Epithelial cell of proximal tubule (primary cell): ENCODE measurements around the gene MAP3K8. TPM values are rescaled to one million over a fixed set of nuclear protein-coding genes. Genes with fewer than 3 reads are reported as not detected.

ENCODE experiments used
- DNase-seq: peaks from one replicate; pipeline ENCODE4 v3.0.0-alpha.2; 2011; ENCODE audit warnings: low read depth
- H3K4me3 ChIP-seq: 2 replicates; pipeline ENCODE4 v1.5.1; 2011; ENCODE audit warnings: low read depth, mild to moderate bottlenecking, low read length
- total RNA-seq: library from RNA; depleted of rRNA; stranded (reverse); fragments of >200 nt; gene quantifications from 2 replicates; pipeline ENCODE4 v1.2.3, GENCODE V29; 2015
- TF ChIP-seq, protein P1 (sequence below): conservative IDR thresholded peaks from 2 replicates; pipeline ENCODE4 v1.5.1; 2012; ENCODE audit warnings: low read depth, mild to moderate bottlenecking, low read length

MAP3K8 gene
- total RNA-seq, 1 donor from 2014 or later = 4.2 TPM

DNA sequence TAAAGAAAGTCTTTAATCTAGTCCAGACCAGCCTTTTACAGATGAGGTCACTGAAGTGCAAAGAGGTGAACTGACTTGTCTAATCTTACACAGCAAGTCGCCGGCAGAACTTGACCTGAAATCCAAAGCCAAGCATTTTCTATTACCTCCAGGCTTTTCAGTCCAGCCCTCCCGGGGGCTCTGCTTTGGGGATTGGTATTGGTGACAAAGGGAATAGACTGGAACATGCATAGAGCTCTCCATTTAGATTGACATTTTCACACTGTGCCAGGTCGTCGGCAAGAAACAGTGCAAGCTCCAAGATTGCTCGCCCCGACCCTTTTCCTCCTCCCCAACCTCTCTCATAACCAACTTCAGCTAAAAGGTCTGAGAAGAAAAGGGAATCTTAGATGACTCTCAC, 42.7 kb upstream of the MAP3K8 start:
- no peak overlapping the region for H3K4me3 ChIP-seq
- DNase-seq = no peak
- TF ChIP-seq, protein P1, sequence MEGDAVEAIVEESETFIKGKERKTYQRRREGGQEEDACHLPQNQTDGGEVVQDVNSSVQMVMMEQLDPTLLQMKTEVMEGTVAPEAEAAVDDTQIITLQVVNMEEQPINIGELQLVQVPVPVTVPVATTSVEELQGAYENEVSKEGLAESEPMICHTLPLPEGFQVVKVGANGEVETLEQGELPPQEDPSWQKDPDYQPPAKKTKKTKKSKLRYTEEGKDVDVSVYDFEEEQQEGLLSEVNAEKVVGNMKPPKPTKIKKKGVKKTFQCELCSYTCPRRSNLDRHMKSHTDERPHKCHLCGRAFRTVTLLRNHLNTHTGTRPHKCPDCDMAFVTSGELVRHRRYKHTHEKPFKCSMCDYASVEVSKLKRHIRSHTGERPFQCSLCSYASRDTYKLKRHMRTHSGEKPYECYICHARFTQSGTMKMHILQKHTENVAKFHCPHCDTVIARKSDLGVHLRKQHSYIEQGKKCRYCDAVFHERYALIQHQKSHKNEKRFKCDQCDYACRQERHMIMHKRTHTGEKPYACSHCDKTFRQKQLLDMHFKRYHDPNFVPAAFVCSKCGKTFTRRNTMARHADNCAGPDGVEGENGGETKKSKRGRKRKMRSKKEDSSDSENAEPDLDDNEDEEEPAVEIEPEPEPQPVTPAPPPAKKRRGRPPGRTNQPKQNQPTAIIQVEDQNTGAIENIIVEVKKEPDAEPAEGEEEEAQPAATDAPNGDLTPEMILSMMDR = no peak

DNA sequence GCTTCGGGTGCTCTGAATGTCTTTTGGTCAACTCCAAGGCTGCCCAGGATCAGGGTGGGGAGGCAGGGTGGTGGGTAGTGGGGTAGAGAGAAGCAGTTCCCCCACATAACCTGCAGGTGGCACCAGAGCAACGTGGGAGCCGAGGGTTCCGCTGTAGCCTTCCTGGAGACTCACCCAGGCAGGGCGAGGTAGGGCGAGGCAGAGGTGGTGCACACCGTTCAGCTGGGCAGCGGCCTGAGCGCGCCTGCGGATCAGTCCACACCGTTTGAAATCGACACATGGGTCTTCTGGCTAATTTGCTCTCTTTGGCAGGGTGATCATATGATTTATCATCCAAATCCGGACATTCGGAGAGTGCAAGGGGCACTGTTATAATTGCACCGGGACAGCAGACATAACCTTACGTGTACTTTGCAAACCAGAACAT, 41.4 kb upstream of the MAP3K8 start:
- no peak for DNase-seq
- H3K4me3 ChIP-seq = peak overlapping the region; percentile 18
- TF ChIP-seq, protein P1 = peak; percentile 93

GRCh38 chr10:30396293-30396692, 37.7 kb upstream of the MAP3K8 start:
- DNase-seq = no peak
- no peak overlapping the region for H3K4me3 ChIP-seq
- TF ChIP-seq, protein P1 = no peak

- TF ChIP-seq, protein P1 = no peak
- DNase-seq = no peak
- H3K4me3 ChIP-seq = no peak overlapping the region
Observed at GRCh38 chr10:30396698-30397097, 37.3 kb upstream of the MAP3K8 start.

- no peak overlapping the region for H3K4me3 ChIP-seq
- no peak for DNase-seq
- TF ChIP-seq, protein P1 = no peak
Observed at GRCh38 chr10:30398193-30398592, 35.8 kb upstream of the MAP3K8 start.

DNA sequence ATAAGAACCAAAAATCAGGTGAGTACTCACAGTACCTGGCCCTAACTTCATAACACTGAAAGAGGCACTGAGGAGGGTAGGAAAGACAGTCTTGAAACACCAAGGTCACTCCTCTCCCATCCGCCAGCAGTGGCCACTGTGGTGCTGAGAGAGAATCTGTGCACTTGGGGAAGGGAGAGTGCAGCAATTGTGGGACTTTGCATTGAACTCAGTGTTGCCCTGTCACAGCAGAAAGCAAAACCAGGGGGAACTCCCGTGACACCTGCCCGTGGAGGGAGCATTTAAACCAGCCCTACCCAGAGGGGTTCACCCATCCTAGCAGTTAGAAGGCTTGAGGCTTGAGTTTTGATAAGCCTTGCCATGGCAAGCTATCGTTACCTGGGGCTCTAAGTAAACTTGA, 35.2 kb upstream of the MAP3K8 start:
- TF ChIP-seq, protein P1 = peak; percentile 9
- H3K4me3 ChIP-seq = no peak overlapping the region
- no peak for DNase-seq

DNA sequence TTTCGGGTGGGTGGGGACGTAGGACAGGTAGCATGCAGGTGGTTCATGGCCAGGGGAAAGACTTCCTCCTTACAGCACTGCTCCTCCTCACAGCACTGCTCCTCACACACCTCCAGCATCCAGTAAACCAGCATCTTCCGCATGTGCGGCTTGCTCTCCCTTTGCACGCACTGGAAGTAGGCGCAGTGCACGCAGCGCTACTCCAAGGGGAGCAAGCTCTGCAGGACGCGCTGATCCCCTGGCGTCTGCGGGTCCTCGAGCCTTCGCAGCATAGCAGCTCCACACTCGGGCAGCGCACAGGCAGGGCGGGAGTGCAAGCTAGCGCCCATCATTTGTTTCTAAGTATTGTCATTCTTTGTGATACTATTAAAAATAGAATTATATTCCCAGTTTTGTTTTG, 30.5 kb upstream of the MAP3K8 start:
- no peak for DNase-seq
- no peak overlapping the region for H3K4me3 ChIP-seq
- TF ChIP-seq, protein P1 = no peak
